Stimulated activated CD8-positive, alpha-beta memory T cell treated with anti-CD3 and anti-CD28 coated beads, Interleukin-15, amount 100 ng/mL, for 1 hour (primary cell): Measurements from ENCODE around the gene ZNF41.

Experiments
- DNase-seq: peaks from one replicate; pipeline ENCODE4 v3.0.0-alpha.2; 2020; ENCODE audit warnings: low read depth

ZNF41 gene

DNA sequence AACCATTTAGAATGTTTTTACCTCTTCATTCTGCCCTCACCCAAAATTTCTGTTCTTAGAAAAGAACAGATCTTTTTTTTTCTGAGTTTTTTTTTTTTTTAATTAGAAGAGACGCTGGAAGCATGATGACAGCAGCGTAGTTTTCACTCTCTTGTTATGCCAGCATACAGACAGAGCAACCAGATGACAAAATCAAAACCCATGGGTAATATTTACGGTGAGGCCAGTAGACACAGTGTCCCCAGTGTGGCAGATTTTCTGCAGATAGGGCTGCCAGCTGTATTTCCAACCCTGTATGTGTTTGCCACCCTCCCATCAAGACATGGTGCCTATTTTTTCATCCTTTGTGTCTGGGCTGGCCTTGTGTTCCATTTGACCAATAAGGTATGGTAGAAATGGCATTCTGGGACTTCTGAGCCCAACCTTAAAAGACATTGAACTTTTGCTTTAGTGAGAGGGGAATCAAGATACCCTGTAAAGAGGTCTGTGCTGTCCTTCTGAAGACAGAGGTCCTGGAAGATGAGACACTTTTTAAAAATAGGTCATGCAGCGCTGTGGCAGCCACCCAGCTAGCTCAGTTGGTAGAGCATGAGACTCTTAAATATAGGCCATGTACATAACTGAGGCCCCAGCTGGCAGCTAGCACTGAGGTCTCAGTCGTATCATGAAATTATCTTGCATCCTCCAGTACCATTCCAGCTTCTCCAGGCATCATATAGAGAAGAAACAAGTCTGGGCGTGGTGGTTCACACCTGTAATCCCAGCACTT, 6.7 kb upstream of the ZNF41 start:
- no peak for DNase-seq

- no peak for DNase-seq
Observed at GRCh38 chrX:47484885-47485284, 1.9 kb upstream of the ZNF41 start.

GRCh38 chrX:47483306-47484268, 565 bp upstream of the ZNF41 start:
- no peak for DNase-seq

DNA sequence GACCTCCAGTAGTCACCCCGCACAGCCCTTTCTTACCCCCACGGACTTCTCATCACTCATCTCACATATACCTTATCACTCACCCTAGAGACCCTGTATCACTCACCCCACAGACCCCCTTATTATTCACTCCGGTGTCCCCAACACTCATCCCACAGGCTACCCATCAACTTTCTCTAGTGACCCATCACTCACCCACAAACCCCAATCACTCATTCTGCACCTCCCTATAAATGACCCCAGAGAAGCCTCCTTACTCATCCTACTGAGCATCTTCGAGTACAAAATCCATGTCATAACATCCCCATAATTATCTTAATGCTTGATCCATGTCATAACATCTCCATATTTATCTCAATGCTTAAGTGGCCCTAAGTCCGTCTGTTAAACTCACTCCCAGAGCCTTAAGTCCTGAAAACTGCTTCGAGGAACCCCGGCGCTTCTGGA, 934 bp downstream of the ZNF41 start:
- DNase-seq = no peak

GRCh38 chrX:47481160-47481559, 1.9 kb downstream of the ZNF41 start:
- no peak for DNase-seq

GRCh38 chrX:47480576-47480975, 2.4 kb downstream of the ZNF41 start:
- DNase-seq = no peak

DNA sequence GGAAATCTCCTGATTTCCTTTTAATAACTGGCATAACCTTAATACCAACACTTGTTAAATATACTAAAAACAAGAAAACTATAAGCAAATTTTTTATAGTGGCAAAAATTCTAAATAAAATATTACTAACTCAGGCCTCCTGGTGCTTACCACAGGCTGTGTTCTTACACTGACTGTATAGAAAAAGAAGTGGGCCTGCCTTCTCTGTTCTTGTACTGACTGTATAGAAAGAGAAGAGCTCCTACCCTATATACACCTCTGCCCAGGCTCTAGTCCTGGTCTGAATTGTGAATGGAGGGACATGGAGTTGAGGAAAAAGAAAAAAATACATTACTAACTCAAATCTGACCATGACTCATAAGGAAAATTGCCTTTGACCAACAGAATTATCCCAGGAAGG, 7.5 kb downstream of the ZNF41 start:
- no peak for DNase-seq

- no peak for DNase-seq
Observed at GRCh38 chrX:47467106-47467505, 15.9 kb downstream of the ZNF41 start.

GRCh38 chrX:47460561-47460960, 22.5 kb downstream of the ZNF41 start:
- DNase-seq = no peak

GRCh38 chrX:47458528-47458927, 24.5 kb downstream of the ZNF41 start:
- DNase-seq = no peak

DNA sequence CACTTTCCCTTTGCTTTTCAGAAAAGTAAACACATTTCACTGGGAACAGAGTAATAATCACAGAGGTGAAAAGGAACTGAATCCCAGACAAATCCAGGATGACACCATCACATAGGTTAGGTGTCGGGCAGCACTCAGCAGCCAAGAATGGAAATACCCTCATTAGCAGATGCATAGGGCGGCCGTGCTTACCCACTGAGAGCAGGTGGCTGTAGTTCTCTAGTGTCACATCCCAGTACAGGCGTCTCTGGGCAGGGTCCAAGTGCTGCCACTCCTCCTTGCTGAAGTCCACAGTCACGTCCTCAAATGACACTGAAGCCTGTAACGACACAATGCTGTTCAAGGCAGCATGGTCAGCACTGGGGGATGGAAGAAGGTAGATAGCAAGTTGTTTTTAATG, 26.9 kb downstream of the ZNF41 start:
- no peak for DNase-seq

DNA sequence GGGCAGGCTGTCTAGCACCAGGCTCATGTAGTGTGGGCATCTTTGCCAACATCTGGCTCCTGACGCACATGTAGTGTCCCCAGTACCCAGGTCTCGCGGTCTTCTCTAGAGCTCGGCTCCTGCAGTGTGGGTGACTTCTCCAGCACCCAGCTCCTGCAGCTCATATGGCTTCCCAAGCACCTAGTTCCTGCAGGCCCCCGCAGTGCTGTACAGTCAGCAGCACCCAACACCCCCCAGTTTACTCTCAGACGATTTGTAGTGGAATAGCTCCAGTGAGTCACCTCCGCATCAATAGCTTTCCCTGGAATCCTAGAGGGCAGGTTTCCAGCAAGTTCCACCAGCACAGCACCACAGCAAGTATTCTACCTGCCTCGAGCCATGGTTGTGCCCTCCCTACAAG, 30.9 kb downstream of the ZNF41 start:
- no peak for DNase-seq

DNA sequence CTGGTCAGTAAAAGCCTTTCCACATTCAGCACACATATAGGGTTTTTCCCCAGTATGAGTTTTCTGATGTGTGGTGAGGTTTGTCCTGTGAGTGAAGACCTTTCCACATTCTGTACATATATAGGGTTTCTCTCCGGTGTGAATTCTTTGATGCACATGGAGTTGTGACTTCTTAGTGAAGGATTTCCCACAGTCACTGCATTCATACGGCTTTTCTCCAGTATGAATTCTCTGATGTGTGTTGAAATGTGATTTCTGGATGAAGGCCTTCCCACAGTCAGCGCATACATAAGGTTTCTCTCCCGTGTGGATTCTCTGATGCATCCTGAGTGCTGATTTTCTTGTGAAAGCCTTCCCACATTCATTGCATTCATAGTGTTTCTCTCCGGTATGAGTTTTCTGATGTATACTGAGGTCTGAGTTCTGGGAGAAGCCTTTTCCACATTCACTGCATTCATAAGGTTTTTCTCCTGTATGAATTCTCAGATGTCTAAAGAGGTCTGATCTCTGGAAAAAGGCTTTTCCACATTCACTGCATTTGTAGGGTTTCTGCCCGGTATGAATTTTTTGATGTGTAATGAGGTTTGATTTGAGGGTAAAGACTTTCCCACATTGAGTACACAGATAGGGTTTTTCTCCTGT, 34.7 kb downstream of the ZNF41 start:
- DNase-seq = no peak

DNA sequence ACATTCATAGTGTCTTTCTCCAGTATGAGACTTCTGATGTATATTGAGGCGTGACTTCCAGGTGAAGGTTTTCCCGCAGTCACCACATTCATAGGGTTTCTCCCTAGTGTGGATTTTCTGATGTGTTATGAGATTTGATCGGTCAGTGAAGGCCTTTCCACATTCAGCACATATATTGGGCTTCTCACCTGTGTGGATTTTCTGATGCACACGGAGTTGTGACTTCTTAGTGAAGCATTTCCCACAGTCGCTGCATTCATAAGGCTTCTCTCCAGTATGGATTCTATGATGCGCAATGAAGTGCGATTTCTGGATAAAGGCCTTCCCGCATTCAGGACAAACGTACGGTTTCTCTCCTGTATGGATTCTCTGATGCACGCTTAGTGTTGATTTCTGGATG, 35.4 kb downstream of the ZNF41 start:
- no peak for DNase-seq

GRCh38 chrX:47446971-47447370, 36.1 kb downstream of the ZNF41 start:
- DNase-seq = no peak

DNA sequence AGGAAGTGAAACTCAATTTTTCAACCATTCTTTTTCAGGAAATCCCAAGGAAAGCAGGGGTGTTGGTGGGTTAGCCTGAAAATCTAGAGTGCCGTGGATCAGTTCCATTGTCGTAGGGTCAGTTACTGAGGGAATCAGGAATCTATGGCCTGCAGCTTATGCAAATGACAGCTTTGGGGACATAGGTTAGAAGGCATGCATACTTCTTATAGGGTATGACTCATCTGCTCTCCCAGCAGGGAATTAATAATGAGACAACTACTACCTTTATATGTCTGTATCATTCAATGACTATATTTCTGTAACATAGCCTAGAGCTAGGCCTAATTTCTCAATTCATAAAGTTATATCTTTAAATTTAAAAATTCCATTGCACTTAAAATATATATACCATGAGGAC, 36.6 kb downstream of the ZNF41 start:
- DNase-seq = no peak

DNA sequence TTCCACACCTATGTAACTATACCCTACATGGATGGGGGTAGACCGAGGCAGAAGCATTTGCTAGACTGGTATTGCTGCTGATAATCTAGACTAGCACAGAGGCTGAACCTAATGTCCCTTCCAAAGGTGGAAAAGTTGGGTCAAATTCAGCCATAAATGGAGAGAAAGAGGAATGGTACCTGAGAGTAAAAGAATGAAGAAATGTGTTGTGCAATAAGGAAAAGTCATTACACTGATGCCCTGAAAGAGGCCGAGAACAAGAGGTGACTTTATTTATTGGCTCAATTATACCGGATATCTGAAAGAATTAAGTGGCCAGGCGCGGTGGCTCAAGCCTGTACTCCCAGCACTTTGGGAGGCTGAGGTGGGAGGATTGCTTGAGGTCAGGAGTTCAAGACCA, 52.1 kb downstream of the ZNF41 start:
- no peak for DNase-seq

DNA sequence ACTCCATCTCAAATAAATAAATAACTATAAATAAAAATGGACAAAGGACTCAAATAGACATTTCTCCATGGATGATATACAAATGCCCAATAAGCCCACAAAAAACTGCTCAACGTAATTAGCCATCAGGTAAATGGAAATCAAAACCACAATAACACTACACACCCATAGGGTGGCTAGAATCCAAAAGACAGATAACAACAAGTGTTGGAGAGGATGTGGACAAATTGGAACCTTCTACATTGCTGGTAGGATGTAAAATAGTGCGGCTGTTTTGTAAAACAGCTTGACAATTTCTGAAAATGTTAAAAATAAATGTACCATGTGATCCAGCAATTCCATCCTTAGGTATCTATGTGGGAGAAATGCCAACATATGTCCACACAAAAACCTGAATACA, 60.6 kb downstream of the ZNF41 start:
- no peak for DNase-seq

DNA sequence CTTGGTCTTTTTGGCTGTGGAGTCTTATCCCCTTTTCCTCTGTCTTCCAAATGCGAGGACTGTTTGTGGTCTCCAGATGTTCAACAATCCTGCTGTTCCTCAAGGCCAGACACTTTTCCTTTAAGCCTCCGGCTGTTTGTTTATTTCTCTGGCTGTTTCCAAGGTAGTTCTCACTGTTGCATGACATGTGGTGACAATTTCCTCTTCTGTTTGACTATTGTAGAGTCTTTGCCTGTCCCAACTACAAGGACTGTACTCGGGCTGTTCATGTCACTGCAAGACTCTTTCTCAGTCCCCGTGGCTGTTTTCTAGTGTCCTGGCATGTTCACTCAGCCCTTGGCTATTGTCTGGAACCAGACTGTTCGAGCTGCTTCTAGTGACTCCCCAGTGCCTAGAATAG, 62.1 kb downstream of the ZNF41 start:
- DNase-seq = no peak

- DNase-seq = no peak
Observed at GRCh38 chrX:47420265-47420664, 62.8 kb downstream of the ZNF41 start.

DNA sequence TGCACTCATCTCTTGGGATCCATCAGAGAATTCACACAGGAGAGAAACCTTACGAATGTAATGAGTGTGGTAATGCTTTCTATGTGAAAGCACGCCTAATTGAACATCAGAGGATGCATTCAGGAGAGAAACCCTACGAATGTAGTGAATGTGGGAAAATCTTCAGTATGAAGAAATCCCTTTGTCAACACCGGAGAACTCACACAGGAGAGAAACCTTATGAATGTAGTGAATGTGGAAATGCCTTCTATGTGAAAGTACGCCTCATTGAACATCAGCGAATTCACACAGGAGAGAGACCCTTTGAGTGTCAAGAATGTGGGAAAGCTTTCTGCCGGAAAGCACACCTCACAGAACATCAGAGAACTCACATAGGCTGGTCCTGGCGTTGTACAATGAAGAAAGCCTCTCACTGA, 69.8 kb downstream of the ZNF41 start:
- no peak for DNase-seq
